WTC11 (cell line): Measurements from ENCODE around the gene SLC25A14. TPM values are rescaled to one million over a fixed set of nuclear protein-coding genes. Genes with fewer than 3 reads are reported as not detected.

Source experiments
- ATAC-seq: fragments of 200-7000 bp; cut with Tn5 transposase; 2 replicates; pipeline ENCODE4 v1.10.0; 2021; ENCODE audit warnings: mild to moderate bottlenecking, moderate library complexity
- CTCF ChIA-PET: fragments of 300-600 bp; sonication (Branson Sonifier 250); formaldehyde crosslinking; loops from one replicate; lab custom pipeline; 2021; ENCODE audit warnings: antibody characterized with exemption; lab: Charles Lee
- POLR2A ChIA-PET: fragments of 350-600 bp; sonication (Branson Sonifier 250); formaldehyde crosslinking; loops from one replicate; lab custom pipeline; 2021; ENCODE audit warnings: antibody characterized with exemption; lab: Charles Lee
- DNase-seq: peaks from one replicate; pipeline ENCODE4 v3.0.0; 2021; ENCODE audit warnings: low spot score
- H3K27ac Mint-ChIP-seq: 2 replicates; pipeline ENCODE4 v1.8.0; 2021; ENCODE audit warnings: mixed read lengths
- H3K27me3 Mint-ChIP-seq: 2 replicates; pipeline ENCODE4 v1.8.0; 2021; ENCODE audit warnings: low read depth, mild to moderate bottlenecking, moderate library complexity, mixed read lengths
- H3K36me3 Mint-ChIP-seq: 2 replicates; pipeline ENCODE4 v1.8.0; 2021; ENCODE audit warnings: mixed read lengths
- H3K4me1 Mint-ChIP-seq: 2 replicates; pipeline ENCODE4 v1.8.0; 2022; ENCODE audit warnings: mixed read lengths
- H3K4me3 Mint-ChIP-seq: 2 replicates; pipeline ENCODE4 v1.8.0; 2021; ENCODE audit warnings: mild to moderate bottlenecking, moderate library complexity, mixed read lengths
- H3K9me3 Mint-ChIP-seq: 2 replicates; pipeline ENCODE4 v1.8.0; 2021; ENCODE audit warnings: mixed read lengths
- CREM ChIP-seq: sonication (generic); formaldehyde crosslinking; IDR thresholded peaks from 2 replicates; pipeline ENCODE4 v1.8.1; 2022; ENCODE audit warnings: mild to moderate bottlenecking, missing genetic modification reagents, moderate library complexity
- ELF4 ChIP-seq: sonication (generic); formaldehyde crosslinking; IDR thresholded peaks from 2 replicates; pipeline ENCODE4 v1.8.1; 2022; ENCODE audit warnings: low read depth, mild to moderate bottlenecking, moderate library complexity, missing genetic modification reagents
- NFATC4 ChIP-seq: fragments of 250-450 bp; sonication (Bioruptor Pico); IDR thresholded peaks from 2 replicates; pipeline ENCODE4 v1.9.0; 2021; ENCODE audit warnings: mild to moderate bottlenecking
- NR2C2 ChIP-seq: sonication (generic); formaldehyde crosslinking; IDR thresholded peaks from 2 replicates; pipeline ENCODE4 v1.8.0; 2022; ENCODE audit warnings: mild to moderate bottlenecking, missing genetic modification reagents
- PRRX2 ChIP-seq: fragments of 250-450 bp; sonication (Bioruptor Pico); IDR thresholded peaks from 2 replicates; pipeline ENCODE4 v1.8.0; 2021; ENCODE audit warnings: mild to moderate bottlenecking
- RELA ChIP-seq: sonication (generic); formaldehyde crosslinking; IDR thresholded peaks from 2 replicates; pipeline ENCODE4 v1.8.1; 2022; ENCODE audit warnings: missing genetic modification reagents, mild to moderate bottlenecking, borderline replicate concordance
- SMAD3 ChIP-seq: sonication (generic); formaldehyde crosslinking; IDR thresholded peaks from 2 replicates; pipeline ENCODE4 v1.8.0; 2022; ENCODE audit warnings: missing genetic modification reagents, mild to moderate bottlenecking, borderline replicate concordance
- SOX15 ChIP-seq: fragments of 250-450 bp; sonication (Bioruptor Pico); IDR thresholded peaks from 2 replicates; pipeline ENCODE4 v1.9.0; 2021; ENCODE audit warnings: mild to moderate bottlenecking
- SP1 ChIP-seq: sonication (generic); formaldehyde crosslinking; conservative IDR thresholded peaks from 2 replicates; pipeline ENCODE4 v1.8.1; 2022; ENCODE audit warnings: missing genetic modification reagents
- TCF7 ChIP-seq: sonication (generic); formaldehyde crosslinking; IDR thresholded peaks from 2 replicates; pipeline ENCODE4 v1.8.0; 2022; ENCODE audit warnings: mild to moderate bottlenecking, low read depth, missing genetic modification reagents, moderate library complexity
- TP53 ChIP-seq: sonication (generic); formaldehyde crosslinking; IDR thresholded peaks from 2 replicates; pipeline ENCODE4 v1.8.1; 2023; ENCODE audit warnings: mild to moderate bottlenecking, missing genetic modification reagents
- ZNF121 ChIP-seq: sonication (generic); formaldehyde crosslinking; IDR thresholded peaks from 2 replicates; pipeline ENCODE4 v1.8.0; 2023; ENCODE audit warnings: missing genetic modification reagents
- ZNF138 ChIP-seq: sonication (generic); formaldehyde crosslinking; conservative IDR thresholded peaks from 2 replicates; pipeline ENCODE4 v1.8.1; 2022; ENCODE audit warnings: mild to moderate bottlenecking, moderate library complexity, missing genetic modification reagents
- ZNF396 ChIP-seq: fragments of 250-450 bp; sonication (Bioruptor Pico); IDR thresholded peaks from 2 replicates; pipeline ENCODE4 v1.8.0; 2021; ENCODE audit warnings: mild to moderate bottlenecking, moderate library complexity, borderline replicate concordance
- ZNF416 ChIP-seq: fragments of 250-450 bp; sonication (Bioruptor Pico); IDR thresholded peaks from 2 replicates; pipeline ENCODE4 v1.9.0; 2021; ENCODE audit warnings: mild to moderate bottlenecking, inconsistent platforms
- ZNF671 ChIP-seq: fragments of 250-450 bp; sonication (Bioruptor Pico); IDR thresholded peaks from 2 replicates; pipeline ENCODE4 v1.8.0; 2021; ENCODE audit warnings: mild to moderate bottlenecking
- total RNA-seq: library from RNA; stranded (reverse); gene quantifications from 3 replicates; pipeline ENCODE4 v1.2.3, GENCODE V29; 2021
- TF ChIP-seq, protein P1 (sequence below): sonication (generic); formaldehyde crosslinking; IDR thresholded peaks from 2 replicates; pipeline ENCODE4 v1.8.0; 2023; ENCODE audit warnings: mild to moderate bottlenecking, missing genetic modification reagents
- TF ChIP-seq, protein P2 (sequence below): sonication (generic); formaldehyde crosslinking; IDR thresholded peaks from 2 replicates; pipeline ENCODE4 v1.8.0; 2022; ENCODE audit warnings: mild to moderate bottlenecking, missing genetic modification reagents
- TF ChIP-seq, protein P3 (sequence below): sonication (generic); formaldehyde crosslinking; IDR thresholded peaks from 2 replicates; pipeline ENCODE4 v1.8.1; 2023; ENCODE audit warnings: mild to moderate bottlenecking, missing genetic modification reagents, moderate library complexity
- TF ChIP-seq, protein P4 (sequence below): sonication (generic); formaldehyde crosslinking; conservative IDR thresholded peaks from 2 replicates; pipeline ENCODE4 v1.8.1; 2023; ENCODE audit warnings: mild to moderate bottlenecking, low read depth, missing genetic modification reagents, moderate library complexity
- TF ChIP-seq, protein P5 (sequence below): sonication (generic); formaldehyde crosslinking; IDR thresholded peaks from 2 replicates; pipeline ENCODE4 v1.8.1; 2022; ENCODE audit warnings: mild to moderate bottlenecking, missing genetic modification reagents, moderate library complexity, borderline replicate concordance
- TF ChIP-seq, protein P6 (sequence below): sonication (generic); formaldehyde crosslinking; IDR thresholded peaks from 2 replicates; pipeline ENCODE4 v1.8.0; 2023; ENCODE audit warnings: missing genetic modification reagents, mild to moderate bottlenecking, borderline replicate concordance

SLC25A14 gene
- total RNA-seq, 1 experiment from 2014 or later: 21.2 TPM

DNA sequence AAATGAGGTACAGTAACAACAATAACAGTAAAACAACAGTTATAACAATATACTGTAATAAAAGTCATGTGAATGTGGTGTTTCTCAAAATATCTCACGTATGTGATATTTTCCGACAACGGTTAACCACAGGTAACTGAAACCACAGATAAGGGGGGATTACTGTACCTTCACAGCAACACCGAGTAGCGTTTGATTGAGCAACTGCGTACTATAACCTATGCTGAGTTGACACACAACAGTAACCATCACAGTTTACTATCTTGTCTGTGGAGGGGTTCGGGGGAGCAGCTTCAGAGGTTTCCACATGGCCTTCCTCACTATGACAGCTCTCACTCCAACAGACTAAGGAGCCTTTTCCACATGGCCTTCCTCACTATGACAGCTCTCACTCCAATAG, 75.5 kb downstream of the SLC25A14 start:
- POLR2A ChIA-PET: no interaction called here
- Mint-ChIP-seq H3K27ac (no peak overlapping the region), H3K4me3 (no peak overlapping the region), H3K27me3 (no peaks in the 10 kb centered on the region), H3K36me3 (peaks cover 18% of the 10 kb centered on the region), H3K4me1 (peaks cover 17% of the 10 kb centered on the region), H3K9me3 (no peaks in the 10 kb centered on the region)
- DNase-seq: no peak
- TF ChIP-seq PRRX2 (CRISPR knock-in tag): no peak
- TF ChIP-seq, protein P1, sequence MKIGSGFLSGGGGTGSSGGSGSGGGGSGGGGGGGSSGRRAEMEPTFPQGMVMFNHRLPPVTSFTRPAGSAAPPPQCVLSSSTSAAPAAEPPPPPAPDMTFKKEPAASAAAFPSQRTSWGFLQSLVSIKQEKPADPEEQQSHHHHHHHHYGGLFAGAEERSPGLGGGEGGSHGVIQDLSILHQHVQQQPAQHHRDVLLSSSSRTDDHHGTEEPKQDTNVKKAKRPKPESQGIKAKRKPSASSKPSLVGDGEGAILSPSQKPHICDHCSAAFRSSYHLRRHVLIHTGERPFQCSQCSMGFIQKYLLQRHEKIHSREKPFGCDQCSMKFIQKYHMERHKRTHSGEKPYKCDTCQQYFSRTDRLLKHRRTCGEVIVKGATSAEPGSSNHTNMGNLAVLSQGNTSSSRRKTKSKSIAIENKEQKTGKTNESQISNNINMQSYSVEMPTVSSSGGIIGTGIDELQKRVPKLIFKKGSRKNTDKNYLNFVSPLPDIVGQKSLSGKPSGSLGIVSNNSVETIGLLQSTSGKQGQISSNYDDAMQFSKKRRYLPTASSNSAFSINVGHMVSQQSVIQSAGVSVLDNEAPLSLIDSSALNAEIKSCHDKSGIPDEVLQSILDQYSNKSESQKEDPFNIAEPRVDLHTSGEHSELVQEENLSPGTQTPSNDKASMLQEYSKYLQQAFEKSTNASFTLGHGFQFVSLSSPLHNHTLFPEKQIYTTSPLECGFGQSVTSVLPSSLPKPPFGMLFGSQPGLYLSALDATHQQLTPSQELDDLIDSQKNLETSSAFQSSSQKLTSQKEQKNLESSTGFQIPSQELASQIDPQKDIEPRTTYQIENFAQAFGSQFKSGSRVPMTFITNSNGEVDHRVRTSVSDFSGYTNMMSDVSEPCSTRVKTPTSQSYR (CRISPR knock-in tag): no peak
- CTCF ChIA-PET: no interaction called here
- no peak for ATAC-seq

DNA sequence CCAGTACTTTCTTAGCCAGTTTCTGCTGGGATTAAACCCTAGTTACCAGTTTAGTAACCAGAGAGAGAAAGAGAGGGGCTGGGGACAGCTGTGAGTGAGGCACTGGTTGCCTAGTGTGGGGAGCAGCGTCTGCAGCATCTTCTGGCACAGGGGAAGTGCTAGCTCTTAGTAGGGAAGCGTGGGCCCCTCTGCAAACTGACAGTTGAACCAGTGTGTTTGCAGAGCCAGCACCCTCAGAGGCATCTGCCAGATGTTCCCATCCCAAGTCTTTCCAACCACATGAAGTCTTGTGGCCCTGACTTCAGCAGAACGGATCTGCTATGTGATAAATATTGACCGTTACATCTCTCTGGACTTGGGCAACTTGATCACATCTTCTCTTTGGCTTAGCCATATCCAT, 77.1 kb downstream of the SLC25A14 start:
- CTCF ChIA-PET: no interaction called here

More for the DNA sequence above, 77.1 kb downstream of the SLC25A14 start:
- no peaks in the 10 kb centered on the region for H3K9me3 Mint-ChIP-seq
- peaks cover 17% of the 10 kb centered on the region for H3K4me1 Mint-ChIP-seq
- TF ChIP-seq, protein P2, sequence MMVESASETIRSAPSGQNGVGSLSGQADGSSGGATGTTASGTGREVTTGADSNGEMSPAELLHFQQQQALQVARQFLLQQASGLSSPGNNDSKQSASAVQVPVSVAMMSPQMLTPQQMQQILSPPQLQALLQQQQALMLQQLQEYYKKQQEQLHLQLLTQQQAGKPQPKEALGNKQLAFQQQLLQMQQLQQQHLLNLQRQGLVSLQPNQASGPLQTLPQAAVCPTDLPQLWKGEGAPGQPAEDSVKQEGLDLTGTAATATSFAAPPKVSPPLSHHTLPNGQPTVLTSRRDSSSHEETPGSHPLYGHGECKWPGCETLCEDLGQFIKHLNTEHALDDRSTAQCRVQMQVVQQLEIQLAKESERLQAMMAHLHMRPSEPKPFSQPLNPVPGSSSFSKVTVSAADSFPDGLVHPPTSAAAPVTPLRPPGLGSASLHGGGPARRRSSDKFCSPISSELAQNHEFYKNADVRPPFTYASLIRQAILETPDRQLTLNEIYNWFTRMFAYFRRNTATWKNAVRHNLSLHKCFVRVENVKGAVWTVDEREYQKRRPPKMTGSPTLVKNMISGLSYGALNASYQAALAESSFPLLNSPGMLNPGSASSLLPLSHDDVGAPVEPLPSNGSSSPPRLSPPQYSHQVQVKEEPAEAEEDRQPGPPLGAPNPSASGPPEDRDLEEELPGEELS (CRISPR knock-in tag): no peak
- TF ChIP-seq, protein P3, sequence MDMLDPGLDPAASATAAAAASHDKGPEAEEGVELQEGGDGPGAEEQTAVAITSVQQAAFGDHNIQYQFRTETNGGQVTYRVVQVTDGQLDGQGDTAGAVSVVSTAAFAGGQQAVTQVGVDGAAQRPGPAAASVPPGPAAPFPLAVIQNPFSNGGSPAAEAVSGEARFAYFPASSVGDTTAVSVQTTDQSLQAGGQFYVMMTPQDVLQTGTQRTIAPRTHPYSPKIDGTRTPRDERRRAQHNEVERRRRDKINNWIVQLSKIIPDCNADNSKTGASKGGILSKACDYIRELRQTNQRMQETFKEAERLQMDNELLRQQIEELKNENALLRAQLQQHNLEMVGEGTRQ: no peak
- TF ChIP-seq SP1 (CRISPR knock-in tag): no peak
- TF ChIP-seq SOX15 (CRISPR knock-in tag): no peak
- TF ChIP-seq, protein P4, sequence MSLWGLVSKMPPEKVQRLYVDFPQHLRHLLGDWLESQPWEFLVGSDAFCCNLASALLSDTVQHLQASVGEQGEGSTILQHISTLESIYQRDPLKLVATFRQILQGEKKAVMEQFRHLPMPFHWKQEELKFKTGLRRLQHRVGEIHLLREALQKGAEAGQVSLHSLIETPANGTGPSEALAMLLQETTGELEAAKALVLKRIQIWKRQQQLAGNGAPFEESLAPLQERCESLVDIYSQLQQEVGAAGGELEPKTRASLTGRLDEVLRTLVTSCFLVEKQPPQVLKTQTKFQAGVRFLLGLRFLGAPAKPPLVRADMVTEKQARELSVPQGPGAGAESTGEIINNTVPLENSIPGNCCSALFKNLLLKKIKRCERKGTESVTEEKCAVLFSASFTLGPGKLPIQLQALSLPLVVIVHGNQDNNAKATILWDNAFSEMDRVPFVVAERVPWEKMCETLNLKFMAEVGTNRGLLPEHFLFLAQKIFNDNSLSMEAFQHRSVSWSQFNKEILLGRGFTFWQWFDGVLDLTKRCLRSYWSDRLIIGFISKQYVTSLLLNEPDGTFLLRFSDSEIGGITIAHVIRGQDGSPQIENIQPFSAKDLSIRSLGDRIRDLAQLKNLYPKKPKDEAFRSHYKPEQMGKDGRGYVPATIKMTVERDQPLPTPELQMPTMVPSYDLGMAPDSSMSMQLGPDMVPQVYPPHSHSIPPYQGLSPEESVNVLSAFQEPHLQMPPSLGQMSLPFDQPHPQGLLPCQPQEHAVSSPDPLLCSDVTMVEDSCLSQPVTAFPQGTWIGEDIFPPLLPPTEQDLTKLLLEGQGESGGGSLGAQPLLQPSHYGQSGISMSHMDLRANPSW (CRISPR knock-in tag): no peak
- no peak for TF ChIP-seq ZNF671
- TF ChIP-seq, protein P5, sequence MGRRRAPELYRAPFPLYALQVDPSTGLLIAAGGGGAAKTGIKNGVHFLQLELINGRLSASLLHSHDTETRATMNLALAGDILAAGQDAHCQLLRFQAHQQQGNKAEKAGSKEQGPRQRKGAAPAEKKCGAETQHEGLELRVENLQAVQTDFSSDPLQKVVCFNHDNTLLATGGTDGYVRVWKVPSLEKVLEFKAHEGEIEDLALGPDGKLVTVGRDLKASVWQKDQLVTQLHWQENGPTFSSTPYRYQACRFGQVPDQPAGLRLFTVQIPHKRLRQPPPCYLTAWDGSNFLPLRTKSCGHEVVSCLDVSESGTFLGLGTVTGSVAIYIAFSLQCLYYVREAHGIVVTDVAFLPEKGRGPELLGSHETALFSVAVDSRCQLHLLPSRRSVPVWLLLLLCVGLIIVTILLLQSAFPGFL (CRISPR knock-in tag): no peak
- TF ChIP-seq SMAD3 (CRISPR knock-in tag): no peak
- no peak for TF ChIP-seq RELA (CRISPR knock-in tag)
- TF ChIP-seq ZNF121 (CRISPR knock-in tag): no peak
- TF ChIP-seq ZNF396 (CRISPR knock-in tag): no peak
- no peak for TF ChIP-seq ZNF416 (CRISPR knock-in tag)
- TF ChIP-seq NR2C2 (CRISPR knock-in tag): no peak
- TF ChIP-seq TCF7 (CRISPR knock-in tag): no peak
- no peak for TF ChIP-seq ZNF138 (CRISPR knock-in tag)
- TF ChIP-seq, protein P6, sequence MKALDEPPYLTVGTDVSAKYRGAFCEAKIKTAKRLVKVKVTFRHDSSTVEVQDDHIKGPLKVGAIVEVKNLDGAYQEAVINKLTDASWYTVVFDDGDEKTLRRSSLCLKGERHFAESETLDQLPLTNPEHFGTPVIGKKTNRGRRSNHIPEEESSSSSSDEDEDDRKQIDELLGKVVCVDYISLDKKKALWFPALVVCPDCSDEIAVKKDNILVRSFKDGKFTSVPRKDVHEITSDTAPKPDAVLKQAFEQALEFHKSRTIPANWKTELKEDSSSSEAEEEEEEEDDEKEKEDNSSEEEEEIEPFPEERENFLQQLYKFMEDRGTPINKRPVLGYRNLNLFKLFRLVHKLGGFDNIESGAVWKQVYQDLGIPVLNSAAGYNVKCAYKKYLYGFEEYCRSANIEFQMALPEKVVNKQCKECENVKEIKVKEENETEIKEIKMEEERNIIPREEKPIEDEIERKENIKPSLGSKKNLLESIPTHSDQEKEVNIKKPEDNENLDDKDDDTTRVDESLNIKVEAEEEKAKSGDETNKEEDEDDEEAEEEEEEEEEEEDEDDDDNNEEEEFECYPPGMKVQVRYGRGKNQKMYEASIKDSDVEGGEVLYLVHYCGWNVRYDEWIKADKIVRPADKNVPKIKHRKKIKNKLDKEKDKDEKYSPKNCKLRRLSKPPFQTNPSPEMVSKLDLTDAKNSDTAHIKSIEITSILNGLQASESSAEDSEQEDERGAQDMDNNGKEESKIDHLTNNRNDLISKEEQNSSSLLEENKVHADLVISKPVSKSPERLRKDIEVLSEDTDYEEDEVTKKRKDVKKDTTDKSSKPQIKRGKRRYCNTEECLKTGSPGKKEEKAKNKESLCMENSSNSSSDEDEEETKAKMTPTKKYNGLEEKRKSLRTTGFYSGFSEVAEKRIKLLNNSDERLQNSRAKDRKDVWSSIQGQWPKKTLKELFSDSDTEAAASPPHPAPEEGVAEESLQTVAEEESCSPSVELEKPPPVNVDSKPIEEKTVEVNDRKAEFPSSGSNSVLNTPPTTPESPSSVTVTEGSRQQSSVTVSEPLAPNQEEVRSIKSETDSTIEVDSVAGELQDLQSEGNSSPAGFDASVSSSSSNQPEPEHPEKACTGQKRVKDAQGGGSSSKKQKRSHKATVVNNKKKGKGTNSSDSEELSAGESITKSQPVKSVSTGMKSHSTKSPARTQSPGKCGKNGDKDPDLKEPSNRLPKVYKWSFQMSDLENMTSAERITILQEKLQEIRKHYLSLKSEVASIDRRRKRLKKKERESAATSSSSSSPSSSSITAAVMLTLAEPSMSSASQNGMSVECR: no peak
- no peak for TF ChIP-seq ELF4
- no peak for TF ChIP-seq NFATC4 (CRISPR knock-in tag)
- TF ChIP-seq CREM (CRISPR knock-in tag): no peak
- no peak for TF ChIP-seq TP53 (CRISPR knock-in tag)
- H3K27me3 Mint-ChIP-seq: no peaks in the 10 kb centered on the region
- DNase-seq (no peak), ATAC-seq (no peak)
- POLR2A ChIA-PET: interaction anchor here (0.6 kb wide), 1 partner anchor 1332 kb away, joined by 3 read pairs; no protein-coding TSS in a partner anchor
- no peak overlapping the region for H3K4me3 Mint-ChIP-seq
- peaks cover 8% of the 10 kb centered on the region for H3K36me3 Mint-ChIP-seq
- no peak overlapping the region for H3K27ac Mint-ChIP-seq
